ENCODE data around the gene MLEC. TPM values are rescaled to one million over a fixed set of nuclear protein-coding genes. Genes with fewer than 3 reads are reported as not detected.

MLEC gene
- polyA plus RNA-seq, 4 donors, result 9.7 to 228 (median 95.8) TPM

GRCh38 chr12:120741476-120742421 lies 54.8 kb downstream of the MLEC start:
- Histone ChIP-seq H3K4me3 (ENCODE audit: low read depth in 1 of 3, low read length in 3 of 3) (no peak overlapping the region), H3K27me3 (ENCODE audit: control insufficient read depth in 3 of 3, insufficient read depth in 3 of 3, low read length in 3 of 3) (no peaks in the 10 kb centered on the region), H3K27ac (ENCODE audit: low read depth in 1 of 3, low read length in 2 of 3) (no peak overlapping the region), H3K4me1 (ENCODE audit: control insufficient read depth in 3 of 3, insufficient read depth in 2 of 3, low read depth in 1 of 3, low read length in 2 of 3) (peaks cover 0 to 3% (median 0%) of the 10 kb centered on the region in 3 donors), H3K9me3 (ENCODE audit: control insufficient read depth in 2 of 2, insufficient read depth in 1 of 2, low read depth in 1 of 2, low read length in 1 of 2) (no peaks in the 10 kb centered on the region), H3K36me3 (ENCODE audit: control insufficient read depth in 3 of 3, insufficient read depth in 2 of 3, low read depth in 1 of 3, low read length in 3 of 3) (peaks cover 12 to 52% (median 22%) of the 10 kb centered on the region in 3 donors)
- DNase-seq (peak in 1 of 2 donors; percentile 45), FAIRE-seq (no peak)
- WGBS, 3 donors, result 48 to 78% (median 52%) methylated on average over 31 to 33 of the region's 33 CpGs

DNA sequence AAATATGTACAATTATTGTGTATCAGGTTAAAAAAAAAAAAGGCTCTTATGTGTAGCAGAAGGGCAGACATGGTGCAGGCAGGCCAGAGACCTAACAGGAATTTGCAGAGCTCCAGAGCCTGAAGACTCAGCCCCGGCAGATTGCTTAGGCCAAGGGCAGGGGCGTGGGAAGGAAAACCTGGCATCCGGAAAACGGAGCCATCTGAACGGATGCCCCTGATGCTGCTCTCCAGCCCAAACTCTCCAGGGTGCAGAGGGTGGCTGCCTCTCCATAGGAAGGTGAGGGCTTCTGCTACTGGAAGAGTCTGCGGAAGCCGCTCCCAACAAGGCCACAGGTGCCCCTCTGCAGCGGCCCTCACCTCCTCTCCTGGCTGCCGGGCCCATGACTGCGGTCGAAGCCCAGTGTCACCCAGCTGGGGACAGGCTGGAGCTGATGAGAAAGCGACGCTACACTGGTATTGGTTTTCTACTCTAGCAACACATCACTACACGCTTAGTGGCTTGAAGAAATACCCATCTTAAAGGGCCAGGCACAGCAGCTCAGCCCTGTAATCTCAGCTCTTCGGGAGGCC lies 58.1 kb downstream of the MLEC start:
- peaks cover 0 to 20% (median 5%) of the 10 kb centered on the region in 3 donors for H3K36me3 ChIP-seq (ENCODE audit: control insufficient read depth in 3 of 3, insufficient read depth in 2 of 3, low read depth in 1 of 3, low read length in 3 of 3)
- no peak for FAIRE-seq
- 90 to 95% (median 92%) methylated on average over 15 of the region's 15 CpGs for WGBS, 3 donors

DNA sequence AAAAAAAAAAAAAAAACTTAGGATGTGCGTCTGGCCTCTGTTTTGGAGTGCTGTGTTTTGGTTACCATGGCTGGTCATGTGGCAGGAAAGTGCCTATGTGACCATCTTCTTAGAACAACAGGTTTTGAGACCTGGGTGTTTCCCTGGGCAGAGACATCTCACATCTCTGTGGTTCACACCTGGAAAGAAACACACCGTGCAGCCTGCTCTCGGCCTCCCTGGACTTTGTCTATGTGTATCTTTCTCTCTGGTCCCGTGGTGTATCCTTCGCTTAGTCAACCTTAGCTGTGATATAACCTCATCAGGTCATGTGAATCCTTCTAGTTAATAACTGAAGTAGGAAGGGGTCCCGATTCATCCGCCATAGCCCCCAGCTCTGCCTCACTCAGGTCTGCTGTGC lies 61.3 kb downstream of the MLEC start:
- Histone ChIP-seq H3K27me3 (ENCODE audit: control insufficient read depth in 3 of 3, insufficient read depth in 3 of 3, low read length in 3 of 3) (no peaks in the 10 kb centered on the region), H3K4me3 (ENCODE audit: low read depth in 1 of 3, low read length in 3 of 3) (no peak overlapping the region), H3K4me1 (ENCODE audit: control insufficient read depth in 3 of 3, insufficient read depth in 2 of 3, low read depth in 1 of 3, low read length in 2 of 3) (peaks cover 0 to 3% (median 0%) of the 10 kb centered on the region in 3 donors), H3K27ac (ENCODE audit: low read depth in 1 of 3, low read length in 2 of 3) (peak overlapping the region in 1 of 3 donors; percentile 83), H3K36me3 (ENCODE audit: control insufficient read depth in 3 of 3, insufficient read depth in 2 of 3, low read depth in 1 of 3, low read length in 3 of 3) (peaks cover 0 to 5% (median 0%) of the 10 kb centered on the region in 3 donors), H3K9me3 (ENCODE audit: control insufficient read depth in 2 of 2, insufficient read depth in 1 of 2, low read depth in 1 of 2, low read length in 1 of 2) (no peaks in the 10 kb centered on the region)
- peak; percentile 79 to 87 for DNase-seq
- no peak for FAIRE-seq
- WGBS, 3 donors, result 22 to 57% (median 43%) methylated on average over 7 of the region's 7 CpGs

More for the DNA sequence above, 58.1 kb downstream of the MLEC start:
- H3K9me3 ChIP-seq (ENCODE audit: control insufficient read depth in 2 of 2, insufficient read depth in 1 of 2, low read depth in 1 of 2, low read length in 1 of 2), result no peaks in the 10 kb centered on the region
- peaks cover 0 to 3% (median 3%) of the 10 kb centered on the region in 3 donors for H3K4me1 ChIP-seq (ENCODE audit: control insufficient read depth in 3 of 3, insufficient read depth in 2 of 3, low read depth in 1 of 3, low read length in 2 of 3)
- no peak overlapping the region for H3K4me3 ChIP-seq (ENCODE audit: low read depth in 1 of 3, low read length in 3 of 3)
- no peak for DNase-seq
- no peaks in the 10 kb centered on the region for H3K27me3 ChIP-seq (ENCODE audit: control insufficient read depth in 3 of 3, insufficient read depth in 3 of 3, low read length in 3 of 3)
- no peak overlapping the region for H3K27ac ChIP-seq (ENCODE audit: low read depth in 1 of 3, low read length in 2 of 3)

GRCh38 chr12:120749256-120749655 lies 62.3 kb downstream of the MLEC start:
- DNase-seq (no peak), FAIRE-seq (no peak)
- Histone ChIP-seq H3K27me3 (ENCODE audit: control insufficient read depth in 3 of 3, insufficient read depth in 3 of 3, low read length in 3 of 3) (no peaks in the 10 kb centered on the region), H3K4me1 (ENCODE audit: control insufficient read depth in 3 of 3, insufficient read depth in 2 of 3, low read depth in 1 of 3, low read length in 2 of 3) (peaks cover 0 to 3% (median 0%) of the 10 kb centered on the region in 3 donors), H3K4me3 (ENCODE audit: low read depth in 1 of 3, low read length in 3 of 3) (no peak overlapping the region), H3K36me3 (ENCODE audit: control insufficient read depth in 3 of 3, insufficient read depth in 2 of 3, low read depth in 1 of 3, low read length in 3 of 3) (peaks cover 0 to 5% (median 0%) of the 10 kb centered on the region in 3 donors), H3K27ac (ENCODE audit: low read depth in 1 of 3, low read length in 2 of 3) (no peak overlapping the region), H3K9me3 (ENCODE audit: control insufficient read depth in 2 of 2, insufficient read depth in 1 of 2, low read depth in 1 of 2, low read length in 1 of 2) (no peaks in the 10 kb centered on the region)
- WGBS, 3 donors, result 79 to 88% (median 87%) methylated on average over 5 of the region's 5 CpGs

- Histone ChIP-seq H3K4me3 (ENCODE audit: low read depth in 1 of 3, low read length in 3 of 3) (no peak overlapping the region), H3K27ac (ENCODE audit: low read depth in 1 of 3, low read length in 2 of 3) (no peak overlapping the region), H3K27me3 (ENCODE audit: control insufficient read depth in 3 of 3, insufficient read depth in 3 of 3, low read length in 3 of 3) (no peaks in the 10 kb centered on the region), H3K9me3 (ENCODE audit: control insufficient read depth in 2 of 2, insufficient read depth in 1 of 2, low read depth in 1 of 2, low read length in 1 of 2) (peaks cover 0 to 4% of the 10 kb centered on the region in 2 donors), H3K4me1 (ENCODE audit: control insufficient read depth in 3 of 3, insufficient read depth in 2 of 3, low read depth in 1 of 3, low read length in 2 of 3) (peaks cover 0 to 3% (median 0%) of the 10 kb centered on the region in 3 donors), H3K36me3 (ENCODE audit: control insufficient read depth in 3 of 3, insufficient read depth in 2 of 3, low read depth in 1 of 3, low read length in 3 of 3) (no peaks in the 10 kb centered on the region)
- DNase-seq (no peak), FAIRE-seq (no peak)
- 95 to 98% (median 97%) methylated on average over 5 of the region's 5 CpGs for WGBS, 3 donors
Observed at GRCh38 chr12:120750806-120751205, 63.9 kb downstream of the MLEC start.

DNA sequence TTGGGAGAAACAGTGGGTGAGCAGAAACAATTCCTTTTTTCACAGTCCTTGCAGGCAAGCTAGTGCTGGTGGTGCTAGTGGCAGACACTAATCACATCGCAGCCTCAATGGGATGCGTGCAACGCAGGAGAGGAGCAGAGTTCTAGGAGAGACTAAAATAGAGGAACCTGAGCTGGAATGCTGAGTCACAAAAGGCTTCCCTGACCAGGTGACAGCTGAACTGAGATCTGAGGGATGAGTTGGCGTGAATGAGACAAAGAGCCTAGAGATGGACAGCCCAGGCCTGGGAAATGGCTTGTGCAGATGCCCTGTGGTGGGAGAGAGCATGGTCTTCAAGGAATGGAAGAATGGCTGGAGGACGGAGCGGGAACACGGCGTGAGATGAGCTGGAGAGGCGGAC lies 64.4 kb downstream of the MLEC start:
- H3K4me3 ChIP-seq (ENCODE audit: low read depth in 1 of 3, low read length in 3 of 3), result no peak overlapping the region
- DNase-seq (no peak), FAIRE-seq (no peak)
- peaks cover 0 to 4% of the 10 kb centered on the region in 2 donors for H3K9me3 ChIP-seq (ENCODE audit: control insufficient read depth in 2 of 2, insufficient read depth in 1 of 2, low read depth in 1 of 2, low read length in 1 of 2)
- no peaks in the 10 kb centered on the region for H3K27me3 ChIP-seq (ENCODE audit: control insufficient read depth in 3 of 3, insufficient read depth in 3 of 3, low read length in 3 of 3)
- WGBS, 3 donors, result 97 to 98% (median 98%) methylated on average over 9 of the region's 9 CpGs
- peaks cover 0 to 3% (median 0%) of the 10 kb centered on the region in 3 donors for H3K4me1 ChIP-seq (ENCODE audit: control insufficient read depth in 3 of 3, insufficient read depth in 2 of 3, low read depth in 1 of 3, low read length in 2 of 3)
- H3K36me3 ChIP-seq (ENCODE audit: control insufficient read depth in 3 of 3, insufficient read depth in 2 of 3, low read depth in 1 of 3, low read length in 3 of 3), result no peaks in the 10 kb centered on the region
- no peak overlapping the region for H3K27ac ChIP-seq (ENCODE audit: low read depth in 1 of 3, low read length in 2 of 3)

Other genes starting within 250 kb of the MLEC start
- gene COX6A1, start 249.0 kb upstream of the MLEC start, polyA plus RNA-seq, result 1,000 to 10,000 TPM in 3 of 4 donors, 100 to 1,000 TPM in 1; 389 to 1,784 (median 1,396) TPM
- 10 to 100 TPM; 29.5 to 36.6 (median 34.3) TPM for gene TRIAP1, start 240.8 kb upstream of the MLEC start, polyA plus RNA-seq
- 10 to 100 TPM; 13.8 to 33.6 (median 18.2) TPM for gene GATC, start 240.7 kb upstream of the MLEC start, polyA plus RNA-seq
- 100 to 1,000 TPM in 3 of 4 donors, 10 to 100 TPM in 1; 96.6 to 139 (median 123) TPM for gene SRSF9, start 217.4 kb upstream of the MLEC start, polyA plus RNA-seq
- gene DYNLL1, start 191.0 kb upstream of the MLEC start, polyA plus RNA-seq, result 100 to 1,000 TPM; 312 to 554 (median 387) TPM
- 10 to 100 TPM; 33.2 to 50.8 (median 41.4) TPM for gene COQ5, start 158.0 kb upstream of the MLEC start, polyA plus RNA-seq
- gene RNF10, start 152.8 kb upstream of the MLEC start, polyA plus RNA-seq, result 100 to 1,000 TPM in 3 of 4 donors, 10 to 100 TPM in 1; 76.8 to 261 (median 130) TPM
- 10 to 100 TPM; 20.0 to 59.9 (median 43.8) TPM for gene POP5, start 105.7 kb upstream of the MLEC start, polyA plus RNA-seq
- gene CABP1, start 46.5 kb upstream of the MLEC start, polyA plus RNA-seq, result 1 to 10 TPM in 1 of 4 donors, under 1 TPM in 2, not detected in 1; 0.67 to 1.5 (median 0.74) TPM
- gene UNC119B, start 23.3 kb downstream of the MLEC start, polyA plus RNA-seq, result 10 to 100 TPM in 2 of 4 donors, 1 to 10 TPM in 2; 6.9 to 21.3 (median 13.9) TPM
- 100 to 1,000 TPM in 2 of 4 donors, 10 to 100 TPM in 2; 65.3 to 359 (median 185) TPM for gene ACADS, start 38.7 kb downstream of the MLEC start, polyA plus RNA-seq
- 10 to 100 TPM in 2 of 4 donors, 1 to 10 TPM in 2; 8.4 to 57.8 (median 13.7) TPM for gene SPPL3, start 217.2 kb downstream of the MLEC start, polyA plus RNA-seq

Measured in small intestine (tissue), 7 donors.